VCaP (cell line): Measurements from ENCODE around the gene IPO5.

Experiments used
- H3K27ac ChIP-seq: fragments of 450-650 bp; 2 replicates; pipeline ENCODE4 v1.5.1; 2017
- TF ChIP-seq, protein P1 (sequence below): fragments of 450-650 bp; conservative IDR thresholded peaks from 2 replicates; pipeline ENCODE4 v1.5.1; 2017; ENCODE audit warnings: mild to moderate bottlenecking, moderate library complexity

The IPO5 gene

DNA sequence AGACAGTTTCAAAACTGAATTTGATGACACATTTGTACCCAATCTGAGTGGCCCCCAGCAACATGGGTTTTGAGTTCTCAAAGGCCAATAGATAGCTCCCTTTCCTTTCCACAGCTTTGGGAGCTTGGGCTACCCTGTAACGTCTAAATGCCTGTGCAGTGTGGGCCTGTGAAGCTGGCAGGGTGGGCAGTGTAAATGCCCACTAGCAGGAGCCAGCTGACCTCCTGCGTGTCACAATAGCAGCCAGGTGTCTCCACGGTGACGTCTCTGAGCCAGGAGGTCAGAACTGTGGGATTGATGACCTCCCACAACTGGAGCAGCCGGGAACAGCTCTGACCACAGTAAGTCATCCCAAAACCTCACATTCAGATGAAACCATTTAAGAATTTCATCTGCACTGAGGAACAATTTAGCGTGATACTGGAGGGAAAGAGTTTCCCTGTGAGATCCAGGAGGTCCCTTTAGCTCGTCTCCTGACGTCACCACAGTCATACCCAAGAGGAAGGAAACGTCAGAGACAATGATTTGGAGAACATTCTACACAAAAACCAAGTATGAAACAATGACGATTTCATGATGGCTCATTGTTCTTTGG, at the start of gene IPO5:
Gene IPO5, plus strand, starts transcription at position 300 of the 595 bp plus-strand sequence. CDS start 23,022 bp downstream, outside the sequence.
- TF ChIP-seq, protein P1, sequence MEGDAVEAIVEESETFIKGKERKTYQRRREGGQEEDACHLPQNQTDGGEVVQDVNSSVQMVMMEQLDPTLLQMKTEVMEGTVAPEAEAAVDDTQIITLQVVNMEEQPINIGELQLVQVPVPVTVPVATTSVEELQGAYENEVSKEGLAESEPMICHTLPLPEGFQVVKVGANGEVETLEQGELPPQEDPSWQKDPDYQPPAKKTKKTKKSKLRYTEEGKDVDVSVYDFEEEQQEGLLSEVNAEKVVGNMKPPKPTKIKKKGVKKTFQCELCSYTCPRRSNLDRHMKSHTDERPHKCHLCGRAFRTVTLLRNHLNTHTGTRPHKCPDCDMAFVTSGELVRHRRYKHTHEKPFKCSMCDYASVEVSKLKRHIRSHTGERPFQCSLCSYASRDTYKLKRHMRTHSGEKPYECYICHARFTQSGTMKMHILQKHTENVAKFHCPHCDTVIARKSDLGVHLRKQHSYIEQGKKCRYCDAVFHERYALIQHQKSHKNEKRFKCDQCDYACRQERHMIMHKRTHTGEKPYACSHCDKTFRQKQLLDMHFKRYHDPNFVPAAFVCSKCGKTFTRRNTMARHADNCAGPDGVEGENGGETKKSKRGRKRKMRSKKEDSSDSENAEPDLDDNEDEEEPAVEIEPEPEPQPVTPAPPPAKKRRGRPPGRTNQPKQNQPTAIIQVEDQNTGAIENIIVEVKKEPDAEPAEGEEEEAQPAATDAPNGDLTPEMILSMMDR, result no peak
- peak within 1 kb of the TSS; percentile 25; the same call in 1 of the 2 replicates for H3K27ac ChIP-seq

GRCh38 chr13:97904059-97904458, 49.4 kb upstream of the IPO5 start:
- TF ChIP-seq, protein P1, result no peak
- no peak overlapping the region for H3K27ac ChIP-seq

GRCh38 chr13:97905517-97905916, 48.0 kb upstream of the IPO5 start:
- TF ChIP-seq, protein P1, result no peak
- no peak overlapping the region for H3K27ac ChIP-seq

- TF ChIP-seq, protein P1, result no peak; the same call in 1 of the 2 replicates
- no peak overlapping the region for H3K27ac ChIP-seq
Observed at GRCh38 chr13:97911311-97912138, 42.0 kb upstream of the IPO5 start.

- TF ChIP-seq, protein P1, result no peak
- no peak overlapping the region for H3K27ac ChIP-seq
Observed at GRCh38 chr13:97912139-97912535, 41.3 kb upstream of the IPO5 start.

DNA sequence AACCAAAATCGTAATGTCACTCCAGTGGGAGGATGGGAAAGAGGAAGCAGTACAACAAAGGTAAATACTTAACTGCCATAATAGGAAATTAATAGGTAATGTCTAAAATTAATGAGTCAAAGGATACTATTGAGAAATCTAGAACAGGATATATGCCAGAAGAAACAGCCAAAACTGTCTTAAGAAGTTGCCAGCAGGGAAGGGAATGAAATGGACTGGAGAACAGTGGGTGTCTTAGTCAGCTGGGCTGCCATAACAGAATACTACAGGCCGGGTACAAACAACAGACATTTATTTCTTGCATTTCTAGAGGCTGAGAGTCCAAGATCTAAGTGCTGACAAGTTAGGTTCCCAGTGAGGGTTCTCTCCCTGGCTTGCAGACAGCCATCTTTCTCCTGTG, 40.3 kb upstream of the IPO5 start:
- TF ChIP-seq, protein P1, result no peak
- H3K27ac ChIP-seq, result no peak overlapping the region

- H3K27ac ChIP-seq, result no peak overlapping the region
- TF ChIP-seq, protein P1, result no peak
Observed at GRCh38 chr13:97914540-97914939, 38.9 kb upstream of the IPO5 start.
